Measurements from ENCODE around the gene GOLGA6B. TPM values are rescaled to one million over a fixed set of nuclear protein-coding genes. Genes with fewer than 3 reads are reported as not detected.

GOLGA6B gene
- not detected in 2 replicates for total RNA-seq

GRCh38 chr15:72654397-72654796 is at the start of gene GOLGA6B:
GOLGA6B (plus strand) TSS chr15:72654697; CDS start chr15:72654738, 41 bp downstream.

GRCh38 chr15:72685925-72686794 is 31.7 kb downstream of the GOLGA6B start, which contains the start of the genes BBS4 and HIGD2B:
BBS4 (plus strand) TSS chr15:72686207; CDS start chr15:72686228, 21 bp downstream.
HIGD2B (minus strand) TSS chr15:72686182; CDS start chr15:72676374, 9,808 bp downstream.

Other genes with a start within 250 kb of the GOLGA6B start
- 16.7 and 19.3 TPM in 2 replicates for gene ARIH1, start 180.4 kb upstream of the GOLGA6B start, total RNA-seq
- gene HIGD2B, start 31.5 kb downstream of the GOLGA6B start, total RNA-seq: not detected in 2 replicates
- 18.7 and 26.2 TPM in 2 replicates for gene BBS4, start 31.5 kb downstream of the GOLGA6B start, total RNA-seq
- 70.6 and 82.8 TPM in 2 replicates for gene ADPGK, start 129.1 kb downstream of the GOLGA6B start, total RNA-seq